ENCODE results near the gene ZBTB17.

- TF ChIP-seq NANOG (IDR thresholded peaks at IDR 0.05; ENCODE audit: borderline replicate concordance) (no peak), EZH2 (IDR thresholded peaks at IDR 0.05; ENCODE audit: low read depth, unreplicated experiment) (no peak), CREB1 (CRISPR knock-in tag; IDR thresholded peaks at IDR 0.05; ENCODE audit: low read depth) (no peak), CTCF (conservative IDR thresholded peaks at IDR 0.05; ENCODE audit: low read depth in 2 of 2) (no peak), REST (IDR thresholded peaks at IDR 0.05; ENCODE audit: unreplicated experiment) (no peak), EZH2phosphoT487 (IDR thresholded peaks at IDR 0.05; ENCODE audit: unreplicated experiment) (no peak), POLR2AphosphoS5 (IDR thresholded peaks at IDR 0.05; ENCODE audit: low read depth) (no peak), JUNB (IDR thresholded peaks at IDR 0.05; ENCODE audit: unreplicated experiment) (no peak), ZNF331 (CRISPR knock-in tag; IDR thresholded peaks at IDR 0.05; ENCODE audit: low read depth) (no peak), ZNF462 (CRISPR knock-in tag; IDR thresholded peaks at IDR 0.05) (no peak)
Measured at GRCh38 chr1:15932612-15933011, 43.3 kb downstream of the ZBTB17 start.

All from GM23338 (cell line).